K562 (cell line): ENCODE results near the gene ABHD3. TPM values are rescaled to one million over a fixed set of nuclear protein-coding genes. Genes with fewer than 3 reads are reported as not detected.

Experiments
- BMI1 ChIP-seq: fragments of 150-350 bp; IDR thresholded peaks from 2 replicates; pipeline ENCODE4 v1.6.1; 2014; ENCODE audit warnings: low read length
- CCNT2 ChIP-seq: IDR thresholded peaks from 2 replicates; pipeline ENCODE4 v1.6.1; 2011; ENCODE audit warnings: borderline replicate concordance, low read depth, mild to moderate bottlenecking, moderate library complexity, mixed read lengths, low read length; ENCODE audit not compliant: insufficient read length; ENCODE audit errors: extremely low read depth
- CEBPB ChIP-seq: fragments of 450-650 bp; IDR thresholded peaks from 2 replicates; pipeline ENCODE4 v1.6.1; 2016; ENCODE audit warnings: missing genetic modification characterization, missing compliant biosample characterization
- CHD2 ChIP-seq: IDR thresholded peaks from 2 replicates; pipeline ENCODE4 v1.6.1; 2011; ENCODE audit warnings: low read depth, low read length
- FOXM1 ChIP-seq, 2 experiments: fragments of 450-650 bp in 1 of 2; sonication (generic) in 1 of 2; formaldehyde crosslinking in 1 of 2; IDR thresholded peaks; 2 replicates each; pipeline versions ENCODE4 v1.6.1 to v1.9.0; 2017 to 2022; ENCODE audit warnings: low read depth in 2 of 2, mild to moderate bottlenecking in 2 of 2, missing genetic modification reagents in 1 of 2, moderate library complexity in 1 of 2
- GABPB1 ChIP-seq: sonication (generic); formaldehyde crosslinking; IDR thresholded peaks from 2 replicates; pipeline ENCODE4 v1.8.0; 2022; ENCODE audit warnings: mild to moderate bottlenecking, missing genetic modification reagents
- GATAD2B ChIP-seq: fragments of 450-650 bp; IDR thresholded peaks from 2 replicates; pipeline ENCODE4 v1.6.1; 2017; ENCODE audit warnings: mild to moderate bottlenecking, borderline replicate concordance
- HDGF ChIP-seq: fragments of 450-650 bp; IDR thresholded peaks from 2 replicates; pipeline ENCODE4 v1.6.1; 2016
- MED1 ChIP-seq: sonication (generic); formaldehyde crosslinking; IDR thresholded peaks from 2 replicates; pipeline ENCODE4 v1.8.1; 2023; ENCODE audit warnings: missing genetic modification reagents, borderline replicate concordance
- NCOR1 ChIP-seq: fragments of 450-650 bp; IDR thresholded peaks from 2 replicates; pipeline ENCODE4 v1.6.1; 2016; ENCODE audit warnings: mild to moderate bottlenecking, moderate library complexity
- NFIC ChIP-seq: fragments of 450-650 bp; IDR thresholded peaks from 2 replicates; pipeline ENCODE4 v1.6.1; 2017; ENCODE audit warnings: mild to moderate bottlenecking, inconsistent platforms
- POLR2G ChIP-seq: fragments of 200-400 bp; formaldehyde crosslinking; IDR thresholded peaks from 2 replicates; pipeline ENCODE4 v1.6.1; 2017; ENCODE audit warnings: low read depth, mild to moderate bottlenecking, antibody characterized with exemption, low read length, moderate library complexity
- SMARCE1 ChIP-seq: fragments of 450-650 bp; IDR thresholded peaks from 2 replicates; pipeline ENCODE4 v1.7.1; 2016; ENCODE audit warnings: mild to moderate bottlenecking
- TAL1 ChIP-seq: fragments of 450-650 bp; IDR thresholded peaks from 2 replicates; pipeline ENCODE4 v1.6.1; 2016; ENCODE audit warnings: mild to moderate bottlenecking
- TCF7 ChIP-seq: sonication (generic); IDR thresholded peaks from 2 replicates; pipeline ENCODE4 v1.6.1; 2016; ENCODE audit warnings: antibody characterized with exemption, borderline replicate concordance
- WHSC1 ChIP-seq: IDR thresholded peaks from one replicate; pipeline ENCODE4 v1.6.1; 2012; ENCODE audit warnings: low read length, control low read depth, inconsistent platforms
- XRCC5 ChIP-seq: fragments of 200-400 bp; formaldehyde crosslinking; IDR thresholded peaks from 2 replicates; pipeline ENCODE4 v1.6.1; 2017; ENCODE audit warnings: low read depth, mild to moderate bottlenecking, low read length
- ZBTB7A ChIP-seq: IDR thresholded peaks from 2 replicates; pipeline ENCODE4 v1.6.1; 2011; ENCODE audit warnings: low read depth, mild to moderate bottlenecking, low read length, moderate library complexity, borderline replicate concordance; ENCODE audit not compliant: control insufficient read depth
- ZNF146 ChIP-seq: IDR thresholded peaks from one replicate; pipeline ENCODE4 v1.6.1; 2018; ENCODE audit warnings: missing compliant biosample characterization; ENCODE audit not compliant: unreplicated experiment
- ZNF224 ChIP-seq: sonication (generic); formaldehyde crosslinking; IDR thresholded peaks from 2 replicates; pipeline ENCODE4 v1.8.0; 2022; ENCODE audit warnings: mild to moderate bottlenecking, missing genetic modification reagents
- ZNF384 ChIP-seq: IDR thresholded peaks from 2 replicates; pipeline ENCODE4 v1.6.1; 2012; ENCODE audit warnings: low read depth, low read length, improper control_type of control experiment
- polyA plus RNA-seq, 8 experiments: library from polyadenylated mRNA; depleted of rRNA in 4 of 8; stranded (reverse) in 5 of 8; unstranded in 3 of 8; fragments of >200 nt; fragmentation: Nextera tagmentation in 2 of 8; fragmentation: Illumina TruSeq in 1 of 8; extraction: Ambion mirVana in 2 of 8; extraction: Trizol in 1 of 8; gene quantifications; 2 replicates each; pipeline versions ENCODE4 v1.2.1 to v1.2.3, GENCODE V29; 2011 to 2014; ENCODE audit warnings: inconsistent platforms in 1 of 8, missing spikeins in 1 of 8
- total RNA-seq, 7 experiments: library from RNA; depleted of rRNA in 6 of 7; stranded (reverse); fragments of >200 nt in 6 of 7; fragmentation: Illumina TruSeq in 2 of 7; extraction: Trizol in 2 of 7; gene quantifications; 2 replicates each; pipeline versions ENCODE4 v1.2.1 to v1.2.3, GENCODE V29; 2011 to 2021; ENCODE audit warnings: low replicate concordance in 1 of 7
- TF ChIP-seq, protein P1 (sequence below): fragments of 250-450 bp; sonication (Bioruptor Pico); IDR thresholded peaks from 2 replicates; pipeline ENCODE4 v1.8.0; 2021; ENCODE audit warnings: borderline replicate concordance, mild to moderate bottlenecking, moderate library complexity; ENCODE audit not compliant: poor library complexity, severe bottlenecking
- TF ChIP-seq, protein P2 (sequence below): sonication (generic); formaldehyde crosslinking; IDR thresholded peaks from 2 replicates; pipeline ENCODE4 v1.9.0; 2022; ENCODE audit warnings: mild to moderate bottlenecking, missing genetic modification reagents
- TF ChIP-seq, protein P3 (sequence below): sonication (generic); formaldehyde crosslinking; IDR thresholded peaks from 2 replicates; pipeline ENCODE4 v1.8.1; 2023; ENCODE audit warnings: mild to moderate bottlenecking, missing genetic modification reagents
- TF ChIP-seq, protein P4 (sequence below), 3 experiments: fragments of 200-800 bp in 1 of 3; sonication (Bioruptor generic) in 1 of 3; sonication (generic) in 1 of 3; formaldehyde crosslinking in 1 of 3; IDR thresholded peaks; 2 replicates each; pipeline versions ENCODE4 v1.6.1 to v1.8.0; 2016 to 2022; ENCODE audit warnings: mild to moderate bottlenecking in 2 of 3, missing compliant biosample characterization in 2 of 3, missing genetic modification characterization in 2 of 3, missing genetic modification reagents in 1 of 3

Gene ABHD3
- total and polyA plus RNA-seq, 9 of the 15 experiments (the other 6 are each of a cell fraction or from before 2014, with no cell fraction given), result 6.3 to 38.8 (median 19.4) TPM

DNA sequence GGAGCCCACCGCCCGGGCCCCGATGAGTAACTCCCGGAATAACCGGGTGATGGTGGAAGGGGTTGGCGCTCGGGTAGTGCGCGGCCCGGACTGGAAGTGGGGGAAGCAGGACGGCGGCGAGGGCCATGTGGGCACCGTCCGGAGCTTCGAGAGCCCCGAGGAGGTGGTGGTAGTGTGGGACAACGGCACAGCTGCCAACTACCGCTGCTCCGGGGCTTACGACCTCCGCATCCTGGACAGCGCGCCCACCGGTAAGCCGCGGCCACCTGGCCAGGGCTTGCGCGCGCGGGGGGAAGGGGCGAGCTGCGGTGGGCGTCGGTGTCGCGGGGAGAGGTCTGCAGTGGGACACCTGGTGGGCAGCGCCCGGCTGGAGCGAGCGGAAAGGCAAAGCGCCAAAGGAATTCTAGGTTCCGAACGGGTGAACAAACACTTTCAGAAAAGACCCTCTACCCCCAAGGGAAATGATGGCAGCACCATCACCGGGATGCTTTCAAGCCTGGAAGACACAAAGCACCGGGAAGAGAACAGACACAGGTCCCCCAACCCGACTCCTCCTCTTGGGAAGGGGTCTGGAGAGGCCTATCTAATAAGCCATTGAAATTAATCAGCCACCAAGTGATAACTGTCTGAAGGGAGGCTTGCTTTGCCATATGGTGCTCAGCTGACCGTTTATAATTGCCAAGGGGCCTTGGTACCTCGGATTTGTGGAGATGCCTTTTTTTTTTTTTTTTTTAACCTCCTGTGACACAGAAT, 37.2 kb upstream of the ABHD3 start (continued):
- TF ChIP-seq ZBTB7A, result peak; percentile 55; the same call in 1 of the 2 replicates
- TF ChIP-seq NCOR1, result no peak
- TF ChIP-seq CHD2, result no peak
- TF ChIP-seq BMI1, result no peak
- TF ChIP-seq WHSC1, result no peak
- TF ChIP-seq, protein P1, sequence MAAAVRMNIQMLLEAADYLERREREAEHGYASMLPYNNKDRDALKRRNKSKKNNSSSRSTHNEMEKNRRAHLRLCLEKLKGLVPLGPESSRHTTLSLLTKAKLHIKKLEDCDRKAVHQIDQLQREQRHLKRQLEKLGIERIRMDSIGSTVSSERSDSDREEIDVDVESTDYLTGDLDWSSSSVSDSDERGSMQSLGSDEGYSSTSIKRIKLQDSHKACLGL (CRISPR knock-in tag), result no peak
- TF ChIP-seq CEBPB, result no peak
- TF ChIP-seq XRCC5, result no peak
- 0 out of 2 replicates have a peak, but pooled peaks have one; percentile 4 for TF ChIP-seq GATAD2B
- no peak for TF ChIP-seq ZNF224 (CRISPR knock-in tag)
- TF ChIP-seq, protein P2, sequence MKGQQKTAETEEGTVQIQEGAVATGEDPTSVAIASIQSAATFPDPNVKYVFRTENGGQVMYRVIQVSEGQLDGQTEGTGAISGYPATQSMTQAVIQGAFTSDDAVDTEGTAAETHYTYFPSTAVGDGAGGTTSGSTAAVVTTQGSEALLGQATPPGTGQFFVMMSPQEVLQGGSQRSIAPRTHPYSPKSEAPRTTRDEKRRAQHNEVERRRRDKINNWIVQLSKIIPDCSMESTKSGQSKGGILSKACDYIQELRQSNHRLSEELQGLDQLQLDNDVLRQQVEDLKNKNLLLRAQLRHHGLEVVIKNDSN (CRISPR knock-in tag), result no peak
- peak; percentile 59 for TF ChIP-seq ZNF384
- TF ChIP-seq, protein P3, sequence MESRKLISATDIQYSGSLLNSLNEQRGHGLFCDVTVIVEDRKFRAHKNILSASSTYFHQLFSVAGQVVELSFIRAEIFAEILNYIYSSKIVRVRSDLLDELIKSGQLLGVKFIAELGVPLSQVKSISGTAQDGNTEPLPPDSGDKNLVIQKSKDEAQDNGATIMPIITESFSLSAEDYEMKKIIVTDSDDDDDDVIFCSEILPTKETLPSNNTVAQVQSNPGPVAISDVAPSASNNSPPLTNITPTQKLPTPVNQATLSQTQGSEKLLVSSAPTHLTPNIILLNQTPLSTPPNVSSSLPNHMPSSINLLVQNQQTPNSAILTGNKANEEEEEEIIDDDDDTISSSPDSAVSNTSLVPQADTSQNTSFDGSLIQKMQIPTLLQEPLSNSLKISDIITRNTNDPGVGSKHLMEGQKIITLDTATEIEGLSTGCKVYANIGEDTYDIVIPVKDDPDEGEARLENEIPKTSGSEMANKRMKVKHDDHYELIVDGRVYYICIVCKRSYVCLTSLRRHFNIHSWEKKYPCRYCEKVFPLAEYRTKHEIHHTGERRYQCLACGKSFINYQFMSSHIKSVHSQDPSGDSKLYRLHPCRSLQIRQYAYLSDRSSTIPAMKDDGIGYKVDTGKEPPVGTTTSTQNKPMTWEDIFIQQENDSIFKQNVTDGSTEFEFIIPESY (CRISPR knock-in tag), result no peak
- TF ChIP-seq ZNF146 (CRISPR knock-in tag), result no peak
- no peak for TF ChIP-seq NFIC
- no peak for TF ChIP-seq TAL1
- no peak for TF ChIP-seq SMARCE1
- TF ChIP-seq GABPB1, result 0 out of 2 replicates have a peak, but pooled peaks have one; percentile 36
- TF ChIP-seq, protein P4, sequence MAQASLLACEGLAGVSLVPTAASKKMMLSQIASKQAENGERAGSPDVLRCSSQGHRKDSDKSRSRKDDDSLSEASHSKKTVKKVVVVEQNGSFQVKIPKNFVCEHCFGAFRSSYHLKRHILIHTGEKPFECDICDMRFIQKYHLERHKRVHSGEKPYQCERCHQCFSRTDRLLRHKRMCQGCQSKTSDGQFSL (CRISPR knock-in tag; IDR thresholded peaks at IDR 0.05), result no peak; the same call in 1 of the 2 replicates
- TF ChIP-seq, protein P4 (tag; IDR thresholded peaks at IDR 0.05), result no peak
- no peak for TF ChIP-seq HDGF
- TF ChIP-seq MED1 (CRISPR knock-in tag), result no peak
- TF ChIP-seq POLR2G, result peak; percentile 25
- no peak for TF ChIP-seq TCF7
- peak; percentile 30 for TF ChIP-seq CCNT2
- no peak for TF ChIP-seq FOXM1 (IDR thresholded peaks at IDR 0.05; ENCODE audit: low read depth)
- peak; percentile 50; the same call in 1 of the 2 replicates for TF ChIP-seq FOXM1 (CRISPR knock-in tag; IDR thresholded peaks at IDR 0.05; ENCODE audit: low read depth)
